Parietal lobe (tissue), 1 donor: ENCODE measurements around the gene CALCB. TPM values are rescaled to one million over a fixed set of nuclear protein-coding genes. Genes with fewer than 3 reads are reported as not detected.

Source experiments
- total RNA-seq: library from RNA; depleted of rRNA; stranded (reverse); fragments of >200 nt; gene quantifications from one replicate; pipeline ENCODE4 v1.2.3, GENCODE V29; 2014

Gene CALCB, protein sequence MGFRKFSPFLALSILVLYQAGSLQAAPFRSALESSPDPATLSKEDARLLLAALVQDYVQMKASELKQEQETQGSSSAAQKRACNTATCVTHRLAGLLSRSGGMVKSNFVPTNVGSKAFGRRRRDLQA
- total RNA-seq, result not detected

DNA sequence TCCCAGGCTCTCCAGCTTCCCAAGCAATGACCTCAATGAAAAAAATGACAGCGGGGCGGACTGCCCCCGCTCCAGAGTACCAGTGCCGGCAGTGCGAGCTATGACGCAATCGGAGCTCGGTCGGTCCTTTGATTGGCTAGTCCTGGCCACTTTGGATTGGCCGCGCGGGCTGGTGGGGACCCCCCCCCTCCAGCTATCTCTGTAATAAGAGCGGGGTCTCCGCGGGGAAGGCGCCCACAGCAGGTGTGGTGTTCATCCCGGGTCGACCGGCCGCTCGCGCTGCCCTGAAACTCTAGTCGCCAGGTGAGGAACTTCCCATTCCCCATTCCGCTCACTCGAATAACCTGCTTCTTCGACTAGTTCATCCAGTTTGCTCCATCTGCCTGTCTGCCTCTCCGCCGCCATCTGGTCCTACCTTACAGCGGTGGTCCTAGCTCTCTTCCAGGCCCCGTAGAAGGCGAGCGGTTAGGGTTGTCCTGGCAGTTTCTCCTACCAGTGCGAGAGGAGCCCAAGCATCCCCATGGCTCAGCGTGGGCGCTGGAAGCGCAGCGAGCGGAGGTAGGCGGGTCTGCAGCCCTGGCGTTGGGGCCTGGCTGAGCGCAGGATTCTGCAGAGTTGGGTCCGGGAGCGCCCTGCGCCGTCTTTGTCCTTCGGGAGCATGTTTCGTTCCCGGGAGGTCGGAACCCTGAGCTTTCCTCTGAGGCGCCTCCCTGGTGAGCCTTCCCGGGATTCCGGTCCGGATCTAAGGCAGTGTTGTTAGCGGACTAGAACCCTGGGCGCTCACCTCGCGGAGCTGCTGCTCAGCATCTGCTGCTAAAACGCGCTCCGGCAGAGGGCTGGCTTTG is at the start of gene CALCB:
TSS of gene CALCB (plus strand) at position 233 of the 845 bp plus-strand sequence. CDS start 1,126 bp downstream, outside the sequence.

DNA sequence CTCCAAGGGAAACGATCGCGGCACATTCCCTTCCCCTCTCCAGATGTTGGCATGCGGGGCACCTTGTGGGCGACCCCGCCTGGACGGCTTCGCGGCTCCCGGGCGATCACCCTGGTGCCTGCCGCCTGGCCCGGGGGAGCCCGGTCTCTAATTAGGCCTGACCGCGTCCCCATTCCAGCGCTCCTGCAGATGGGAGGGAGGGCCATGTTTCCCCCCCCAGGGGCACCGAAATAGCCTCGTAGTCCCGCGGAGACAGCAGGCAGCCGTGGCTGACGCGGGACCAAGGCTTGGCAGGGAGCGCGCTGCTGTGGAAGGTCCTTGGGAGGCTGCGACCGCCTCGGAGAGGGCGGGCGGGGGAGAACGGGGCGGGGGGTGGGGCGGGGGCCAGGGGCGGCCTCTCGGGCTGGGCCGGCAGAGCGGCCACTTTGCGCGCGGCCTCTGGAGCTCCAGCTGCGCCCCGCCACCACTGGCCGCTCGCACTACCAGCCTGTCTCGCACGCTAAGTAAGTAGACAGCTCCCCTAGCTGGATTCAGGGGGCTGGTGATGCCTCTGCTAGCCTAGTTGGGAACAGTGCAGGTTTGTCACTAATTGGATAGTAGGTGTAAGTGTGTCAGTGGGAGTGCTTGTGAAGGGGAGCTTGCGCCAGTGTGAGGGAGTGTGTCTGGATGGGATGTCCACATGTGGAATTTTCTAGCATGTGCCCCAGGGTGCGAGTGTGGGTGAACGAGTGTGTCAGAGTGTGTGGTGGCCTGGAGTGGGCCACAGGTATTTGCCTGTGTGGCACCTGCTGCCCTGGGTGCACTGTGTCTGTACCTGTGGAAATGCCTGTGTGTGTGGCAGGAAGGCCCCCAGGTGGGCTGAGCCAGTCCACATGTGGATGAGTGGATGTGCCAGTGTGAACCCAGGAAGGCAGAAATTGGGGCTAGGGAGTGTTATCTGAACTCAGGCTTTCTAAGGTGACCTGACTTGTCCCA is 41.4 kb downstream of the CALCB start, which contains the start of gene INSC:
TSS of gene INSC (plus strand) at position 423 of the 975 bp plus-strand sequence. CDS start 34,252 bp downstream, outside the sequence.

Other genes with a start within 250 kb of the CALCB start
- 48.8 TPM for gene CYP2R1, start 181.4 kb upstream of the CALCB start, total RNA-seq
- not detected for gene CALCA, start 101.2 kb upstream of the CALCB start, total RNA-seq
- gene INSC, start 41.3 kb downstream of the CALCB start, total RNA-seq, result not detected